ENCODE measurements around the gene CRIP2. TPM values are rescaled to one million over a fixed set of nuclear protein-coding genes. Genes with fewer than 3 reads are reported as not detected.

CRIP2 gene
- polyA plus RNA-seq, 3 donors from 2014 or later = 5.7 to 30.2 (median 18.1) TPM

- H3K36me3 Mint-ChIP-seq = no peaks in the 10 kb centered on the region
- no peak overlapping the region for H3K4me3 Mint-ChIP-seq
- H3K27me3 Mint-ChIP-seq (ENCODE audit: low read depth in 3 of 3) = peaks cover 0 to 32% (median 5%) of the 10 kb centered on the region in 3 donors
- H3K9me3 Mint-ChIP-seq = no peaks in the 10 kb centered on the region
- no peak overlapping the region for H3K27ac Mint-ChIP-seq
- peak in 1 of 3 donors; percentile 4 for DNase-seq
- no peaks in the 10 kb centered on the region for H3K4me1 Mint-ChIP-seq
Observed at GRCh38 chr14:105501504-105502291, 27.1 kb downstream of the CRIP2 start.

- H3K36me3 Mint-ChIP-seq = no peaks in the 10 kb centered on the region
- no peak overlapping the region for H3K4me3 Mint-ChIP-seq
- peaks cover 1 to 23% (median 2%) of the 10 kb centered on the region in 3 donors for H3K27me3 Mint-ChIP-seq (ENCODE audit: low read depth in 3 of 3)
- no peak for DNase-seq
- H3K27ac Mint-ChIP-seq = no peak overlapping the region
- H3K4me1 Mint-ChIP-seq = no peaks in the 10 kb centered on the region
- H3K9me3 Mint-ChIP-seq = no peaks in the 10 kb centered on the region
Observed at GRCh38 chr14:105502446-105503295, 28.1 kb downstream of the CRIP2 start.

GRCh38 chr14:105503296-105503640 lies 28.6 kb downstream of the CRIP2 start:
- H3K4me3 Mint-ChIP-seq = no peak overlapping the region
- DNase-seq = no peak
- H3K4me1 Mint-ChIP-seq = no peaks in the 10 kb centered on the region
- H3K36me3 Mint-ChIP-seq = no peaks in the 10 kb centered on the region
- no peaks in the 10 kb centered on the region for H3K9me3 Mint-ChIP-seq
- H3K27me3 Mint-ChIP-seq (ENCODE audit: low read depth in 3 of 3) = peaks cover 1 to 21% (median 6%) of the 10 kb centered on the region in 3 donors
- H3K27ac Mint-ChIP-seq = no peak overlapping the region

GRCh38 chr14:105503935-105504692 lies 29.5 kb downstream of the CRIP2 start:
- no peak overlapping the region for H3K4me3 Mint-ChIP-seq

GRCh38 chr14:105505101-105505500 lies 30.5 kb downstream of the CRIP2 start:
- no peaks in the 10 kb centered on the region for H3K9me3 Mint-ChIP-seq
- H3K27ac Mint-ChIP-seq = no peak overlapping the region
- H3K27me3 Mint-ChIP-seq (ENCODE audit: low read depth in 3 of 3) = peaks cover 4 to 14% (median 8%) of the 10 kb centered on the region in 3 donors
- H3K4me1 Mint-ChIP-seq = no peaks in the 10 kb centered on the region
- no peak for DNase-seq
- H3K4me3 Mint-ChIP-seq = no peak overlapping the region
- H3K36me3 Mint-ChIP-seq = no peaks in the 10 kb centered on the region

More at GRCh38 chr14:105503935-105504692, 29.5 kb downstream of the CRIP2 start:
- Mint-ChIP-seq H3K4me1 (no peaks in the 10 kb centered on the region), H3K36me3 (no peaks in the 10 kb centered on the region), H3K27me3 (ENCODE audit: low read depth in 3 of 3) (peaks cover 4 to 17% (median 8%) of the 10 kb centered on the region in 3 donors), H3K27ac (no peak overlapping the region), H3K9me3 (no peaks in the 10 kb centered on the region)
- DNase-seq = no peak

- Mint-ChIP-seq H3K27me3 (ENCODE audit: low read depth in 3 of 3) (peaks cover 4 to 12% (median 9%) of the 10 kb centered on the region in 3 donors), H3K27ac (no peak overlapping the region), H3K4me1 (no peaks in the 10 kb centered on the region), H3K4me3 (no peak overlapping the region), H3K9me3 (no peaks in the 10 kb centered on the region), H3K36me3 (no peaks in the 10 kb centered on the region)
- DNase-seq = no peak
Observed at GRCh38 chr14:105507247-105507646, 32.6 kb downstream of the CRIP2 start.

- Mint-ChIP-seq H3K4me3 (no peak overlapping the region), H3K9me3 (no peaks in the 10 kb centered on the region), H3K27me3 (ENCODE audit: low read depth in 3 of 3) (peaks cover 4 to 14% (median 6%) of the 10 kb centered on the region in 3 donors), H3K27ac (no peak overlapping the region), H3K4me1 (no peaks in the 10 kb centered on the region), H3K36me3 (no peaks in the 10 kb centered on the region)
- DNase-seq = no peak
Observed at GRCh38 chr14:105508069-105508468, 33.4 kb downstream of the CRIP2 start.

- Mint-ChIP-seq H3K36me3 (no peaks in the 10 kb centered on the region), H3K9me3 (no peaks in the 10 kb centered on the region), H3K27ac (peak overlapping the region in 1 of 6 donors; percentile 71), H3K4me1 (no peaks in the 10 kb centered on the region), H3K27me3 (ENCODE audit: low read depth in 3 of 3) (peaks cover 3 to 14% (median 6%) of the 10 kb centered on the region in 3 donors), H3K4me3 (no peak overlapping the region)
- no peak for DNase-seq
Observed at GRCh38 chr14:105508601-105509000, 34.0 kb downstream of the CRIP2 start.

GRCh38 chr14:105517096-105517495 lies 42.5 kb downstream of the CRIP2 start:
- Mint-ChIP-seq H3K4me3 (no peak overlapping the region), H3K9me3 (no peaks in the 10 kb centered on the region), H3K4me1 (no peaks in the 10 kb centered on the region), H3K36me3 (no peaks in the 10 kb centered on the region), H3K27me3 (ENCODE audit: low read depth in 3 of 3) (peaks cover 2 to 17% (median 3%) of the 10 kb centered on the region in 3 donors), H3K27ac (no peak overlapping the region)
- no peak for DNase-seq

- H3K36me3 Mint-ChIP-seq = no peaks in the 10 kb centered on the region
- H3K9me3 Mint-ChIP-seq = no peaks in the 10 kb centered on the region
- H3K4me1 Mint-ChIP-seq = no peaks in the 10 kb centered on the region
- H3K4me3 Mint-ChIP-seq = no peak overlapping the region
- DNase-seq = no peak
- H3K27ac Mint-ChIP-seq = no peak overlapping the region
- peaks cover 4 to 18% (median 5%) of the 10 kb centered on the region in 3 donors for H3K27me3 Mint-ChIP-seq (ENCODE audit: low read depth in 3 of 3)
Observed at GRCh38 chr14:105519946-105520698, 45.5 kb downstream of the CRIP2 start.

- H3K9me3 Mint-ChIP-seq = no peaks in the 10 kb centered on the region
Observed at GRCh38 chr14:105525326-105525725, 50.7 kb downstream of the CRIP2 start.

GRCh38 chr14:105525861-105526775 lies 51.5 kb downstream of the CRIP2 start, which contains the start of gene TMEM121:
TSS of gene TMEM121 (plus strand) at chr14:105526583. CDS start at chr14:105528835, 2,252 bp downstream.
- H3K27me3 Mint-ChIP-seq (ENCODE audit: low read depth in 3 of 3) = peaks cover 9 to 20% (median 13%) of the 10 kb centered on the region in 3 donors

More at GRCh38 chr14:105525326-105525725, 50.7 kb downstream of the CRIP2 start:
- H3K4me1 Mint-ChIP-seq = peaks cover 6 to 13% of the 10 kb centered on the region in 2 donors
- no peak overlapping the region for H3K27ac Mint-ChIP-seq
- H3K4me3 Mint-ChIP-seq = peak overlapping the region in 3 of 5 donors; percentile 54 to 72 (median 69)
- H3K36me3 Mint-ChIP-seq = no peaks in the 10 kb centered on the region
- no peak for DNase-seq
- H3K27me3 Mint-ChIP-seq (ENCODE audit: low read depth in 3 of 3) = peaks cover 9 to 20% (median 13%) of the 10 kb centered on the region in 3 donors

More at GRCh38 chr14:105525861-105526775, 51.5 kb downstream of the CRIP2 start, which contains the start of gene TMEM121:
- no peak within 1 kb of the TSS for H3K27ac Mint-ChIP-seq
- no peaks in the 10 kb centered on the region for H3K9me3 Mint-ChIP-seq
- H3K4me3 Mint-ChIP-seq = peak within 1 kb of the TSS; percentile 54 to 78 (median 72)
- no peaks in the 10 kb centered on the region for H3K36me3 Mint-ChIP-seq
- peaks cover 6 to 13% of the 10 kb centered on the region in 2 donors for H3K4me1 Mint-ChIP-seq
- DNase-seq = peak in 1 of 3 donors; percentile 38

Data from immature natural killer cell (primary cell).